ENCODE measurements around the gene CHST8. TPM values are rescaled to one million over a fixed set of nuclear protein-coding genes. Genes with fewer than 3 reads are reported as not detected.

CHST8 gene
- total RNA-seq, 1 donor from 2014 or later, result 0.35 TPM

- Mint-ChIP-seq H3K9me3 (ENCODE audit: low read depth) (no peaks in the 10 kb centered on the region), H3K27ac (ENCODE audit: unreplicated experiment) (no peak overlapping the region), H3K4me3 (ENCODE audit: unreplicated experiment) (no peak overlapping the region), H3K4me1 (ENCODE audit: low read depth) (no peaks in the 10 kb centered on the region), H3K36me3 (ENCODE audit: low read depth) (no peaks in the 10 kb centered on the region), H3K27me3 (ENCODE audit: low read depth) (peaks cover 27% of the 10 kb centered on the region)
- no peak for TF ChIP-seq CTCF (IDR thresholded peaks at IDR 0.05)
- DNase-seq (ENCODE audit: low spot score), result no peak
Measured at GRCh38 chr19:33752945-33753344, 131.2 kb downstream of the CHST8 start.

DNA sequence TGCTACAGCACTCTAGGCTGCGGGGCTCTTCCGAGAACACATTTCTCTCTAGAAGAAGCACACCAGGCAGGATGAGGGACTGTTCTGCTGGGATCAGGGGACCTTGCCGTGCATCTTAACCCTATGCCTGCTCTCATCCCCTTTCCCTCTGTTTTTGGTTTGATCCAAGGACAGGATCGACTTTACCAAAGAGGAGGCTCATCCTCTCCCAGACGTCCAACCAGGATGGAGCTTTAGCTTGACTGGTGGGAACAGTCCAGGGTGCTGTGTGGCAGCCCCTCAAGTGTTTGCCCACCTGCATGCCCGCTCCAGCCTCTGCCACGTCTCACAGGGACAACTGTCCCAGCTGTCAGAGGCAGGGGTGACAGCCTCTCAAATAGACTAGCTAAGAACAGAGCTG lies 132.6 kb downstream of the CHST8 start:
- Mint-ChIP-seq H3K9me3 (ENCODE audit: low read depth) (no peaks in the 10 kb centered on the region), H3K27ac (ENCODE audit: unreplicated experiment) (no peak overlapping the region), H3K27me3 (ENCODE audit: low read depth) (peaks cover 27% of the 10 kb centered on the region), H3K4me1 (ENCODE audit: low read depth) (peaks cover 6% of the 10 kb centered on the region), H3K36me3 (ENCODE audit: low read depth) (no peaks in the 10 kb centered on the region), H3K4me3 (ENCODE audit: unreplicated experiment) (no peak overlapping the region)
- TF ChIP-seq CTCF (IDR thresholded peaks at IDR 0.05), result no peak
- DNase-seq (ENCODE audit: low spot score), result no peak

DNA sequence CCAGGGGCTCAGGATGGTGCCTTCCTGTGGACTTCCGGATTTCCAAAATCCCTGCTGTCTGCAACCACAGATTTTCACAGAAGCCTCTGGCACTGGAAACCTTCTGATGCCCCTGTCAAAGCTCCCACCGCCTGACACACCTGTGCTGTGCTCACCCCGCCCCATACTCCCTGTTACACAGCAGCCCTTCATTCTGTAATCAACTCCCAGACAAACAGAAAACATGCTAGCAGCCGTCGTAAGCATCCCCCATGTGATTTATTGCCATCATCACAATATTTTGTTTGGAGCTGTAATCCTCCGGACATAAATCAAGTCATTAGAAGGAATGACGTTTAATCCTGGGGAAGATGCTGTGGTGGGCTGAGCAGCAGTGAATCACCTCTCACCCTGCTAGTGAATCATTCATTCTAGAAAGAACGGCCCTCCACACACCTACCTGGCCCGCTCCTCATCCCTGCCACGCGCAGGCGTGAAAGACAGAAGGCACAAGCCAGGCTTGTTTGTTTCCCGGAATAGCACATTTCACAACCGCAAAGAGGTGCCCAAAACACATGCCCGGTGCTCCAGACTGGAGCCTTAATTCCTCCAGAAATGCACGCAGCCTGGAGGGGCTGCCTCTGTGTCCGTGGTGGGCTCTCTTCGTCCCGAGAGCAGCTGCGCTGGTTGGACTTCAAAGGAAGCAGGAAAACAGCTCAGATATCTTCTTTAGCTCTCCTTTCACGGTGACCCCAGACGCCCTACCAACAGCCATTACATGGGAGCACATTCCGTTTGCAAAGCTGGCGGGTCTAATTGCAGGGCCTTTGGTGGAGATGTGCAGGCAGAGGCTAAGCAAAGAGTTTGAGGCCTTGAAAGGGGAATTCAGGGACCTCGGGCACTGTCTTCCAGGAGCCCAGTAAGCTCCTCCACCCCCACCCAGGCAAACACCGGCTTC lies 133.6 kb downstream of the CHST8 start:
- H3K27me3 Mint-ChIP-seq (ENCODE audit: low read depth), result peaks cover 29% of the 10 kb centered on the region
- H3K9me3 Mint-ChIP-seq (ENCODE audit: low read depth), result no peaks in the 10 kb centered on the region
- no peak for DNase-seq (ENCODE audit: low spot score)
- peaks cover 6% of the 10 kb centered on the region for H3K4me1 Mint-ChIP-seq (ENCODE audit: low read depth)
- H3K27ac Mint-ChIP-seq (ENCODE audit: unreplicated experiment), result no peak overlapping the region
- H3K36me3 Mint-ChIP-seq (ENCODE audit: low read depth), result no peaks in the 10 kb centered on the region
- H3K4me3 Mint-ChIP-seq (ENCODE audit: unreplicated experiment), result no peak overlapping the region
- TF ChIP-seq CTCF (IDR thresholded peaks at IDR 0.05), result no peak

GRCh38 chr19:33756177-33756576 lies 134.4 kb downstream of the CHST8 start:
- peaks cover 6% of the 10 kb centered on the region for H3K4me1 Mint-ChIP-seq (ENCODE audit: low read depth)
- no peaks in the 10 kb centered on the region for H3K9me3 Mint-ChIP-seq (ENCODE audit: low read depth)
- H3K27ac Mint-ChIP-seq (ENCODE audit: unreplicated experiment), result no peak overlapping the region
- DNase-seq (ENCODE audit: low spot score), result no peak
- H3K36me3 Mint-ChIP-seq (ENCODE audit: low read depth), result no peaks in the 10 kb centered on the region
- H3K4me3 Mint-ChIP-seq (ENCODE audit: unreplicated experiment), result no peak overlapping the region
- no peak for TF ChIP-seq CTCF (IDR thresholded peaks at IDR 0.05)
- peaks cover 34% of the 10 kb centered on the region for H3K27me3 Mint-ChIP-seq (ENCODE audit: low read depth)

- Mint-ChIP-seq H3K9me3 (ENCODE audit: low read depth) (no peaks in the 10 kb centered on the region), H3K36me3 (ENCODE audit: low read depth) (no peaks in the 10 kb centered on the region), H3K27me3 (ENCODE audit: low read depth) (peaks cover 34% of the 10 kb centered on the region), H3K27ac (ENCODE audit: unreplicated experiment) (no peak overlapping the region), H3K4me1 (ENCODE audit: low read depth) (peaks cover 6% of the 10 kb centered on the region), H3K4me3 (ENCODE audit: unreplicated experiment) (no peak overlapping the region)
- no peak for DNase-seq (ENCODE audit: low spot score)
- TF ChIP-seq CTCF (IDR thresholded peaks at IDR 0.05), result no peak
Measured at GRCh38 chr19:33758541-33759013, 136.8 kb downstream of the CHST8 start.
